ENCODE results near the gene PLTP. TPM values are rescaled to one million over a fixed set of nuclear protein-coding genes. Genes with fewer than 3 reads are reported as not detected.
A peak's percentile ranks its signal among the peaks of the same experiment; 100 is the strongest.
"Not testable (repeated sequence)": the region's sequence is repeated elsewhere in the genome, so short reads cannot be mapped to it uniquely, and the experiment has no call there.

PLTP gene
- total and polyA plus RNA-seq, 12 donors, result 126 to 1,158 (median 401) TPM

DNA sequence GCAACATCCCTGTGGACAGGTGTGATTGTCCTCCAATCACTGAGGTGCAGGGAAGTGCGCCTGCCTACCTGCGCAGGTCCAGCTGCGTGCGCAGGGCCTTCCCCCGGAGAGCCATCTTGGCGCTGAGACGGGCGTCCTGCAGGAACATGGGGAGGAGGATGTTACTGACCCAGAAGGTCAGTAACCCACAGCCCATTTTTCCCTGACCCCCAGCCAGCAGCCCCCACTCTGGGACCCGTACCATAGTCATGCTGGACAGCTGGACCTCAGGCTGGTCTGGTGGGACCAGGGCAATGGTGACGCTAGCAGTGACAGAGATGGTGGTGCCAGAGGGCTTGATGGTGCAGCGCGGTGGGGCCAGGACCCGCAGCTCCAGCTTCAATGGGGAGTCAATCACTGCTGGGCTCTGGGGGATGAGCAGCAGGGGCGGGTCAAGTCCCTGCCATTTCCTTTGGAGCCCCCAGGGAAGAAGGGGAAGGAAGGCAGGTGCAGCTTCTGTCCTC is 9.7 kb downstream of the PLTP start:
- DNase-seq, result no peak
- no peaks in the 10 kb centered on the region for H3K27me3 ChIP-seq
- no peak overlapping the region for H3K4me3 ChIP-seq
- H3K4me1 ChIP-seq (replicated peaks in 1 of 2), result peaks cover 8 to 16% of the 10 kb centered on the region in 2 donors
- intact Hi-C loops (cut with DNase I), result no loop called here
- 83 to 94% (median 92%) methylated on average over 4 to 14 of the region's 14 CpGs for WGBS, 4 donors
- H3K36me3 ChIP-seq (replicated peaks in 1 of 2), result peaks cover 0 to 93% of the 10 kb centered on the region in 2 donors
- peak in 1 of 2 donors; percentile 11 for TF ChIP-seq POLR2A (IDR thresholded peaks at IDR 0.05)
- TF ChIP-seq, protein P1, sequence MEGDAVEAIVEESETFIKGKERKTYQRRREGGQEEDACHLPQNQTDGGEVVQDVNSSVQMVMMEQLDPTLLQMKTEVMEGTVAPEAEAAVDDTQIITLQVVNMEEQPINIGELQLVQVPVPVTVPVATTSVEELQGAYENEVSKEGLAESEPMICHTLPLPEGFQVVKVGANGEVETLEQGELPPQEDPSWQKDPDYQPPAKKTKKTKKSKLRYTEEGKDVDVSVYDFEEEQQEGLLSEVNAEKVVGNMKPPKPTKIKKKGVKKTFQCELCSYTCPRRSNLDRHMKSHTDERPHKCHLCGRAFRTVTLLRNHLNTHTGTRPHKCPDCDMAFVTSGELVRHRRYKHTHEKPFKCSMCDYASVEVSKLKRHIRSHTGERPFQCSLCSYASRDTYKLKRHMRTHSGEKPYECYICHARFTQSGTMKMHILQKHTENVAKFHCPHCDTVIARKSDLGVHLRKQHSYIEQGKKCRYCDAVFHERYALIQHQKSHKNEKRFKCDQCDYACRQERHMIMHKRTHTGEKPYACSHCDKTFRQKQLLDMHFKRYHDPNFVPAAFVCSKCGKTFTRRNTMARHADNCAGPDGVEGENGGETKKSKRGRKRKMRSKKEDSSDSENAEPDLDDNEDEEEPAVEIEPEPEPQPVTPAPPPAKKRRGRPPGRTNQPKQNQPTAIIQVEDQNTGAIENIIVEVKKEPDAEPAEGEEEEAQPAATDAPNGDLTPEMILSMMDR (IDR thresholded peaks at IDR 0.05), result no peak
- peak overlapping the region in 3 of 5 donors; percentile 6 to 63 (median 47) for H3K27ac ChIP-seq
- no peaks in the 10 kb centered on the region for H3K9me3 ChIP-seq (replicated peaks in 1 of 3)

- WGBS, 4 donors, result 64 to 81% (median 79%) methylated on average over 6 of the region's 6 CpGs
- H3K27me3 ChIP-seq; H3K4me3 ChIP-seq; intact Hi-C loops (cut with DNase I); H3K9me3 ChIP-seq (replicated peaks in 1 of 3): not testable (repeated sequence)
- DNase-seq, result peak in 2 of 7 donors; percentile 63 to 69
- H3K36me3 ChIP-seq (replicated peaks in 1 of 2), result peaks cover 0 to 97% of the 10 kb centered on the region in 2 donors
- H3K27ac ChIP-seq, result peak overlapping the region in 2 of 5 donors; percentile 6 to 47
- H3K4me1 ChIP-seq (replicated peaks in 1 of 2), result peaks cover 8 to 16% of the 10 kb centered on the region in 2 donors
These were observed 10.6 kb downstream of the PLTP start for GRCh38 chr20:45901332-45901731.

DNA sequence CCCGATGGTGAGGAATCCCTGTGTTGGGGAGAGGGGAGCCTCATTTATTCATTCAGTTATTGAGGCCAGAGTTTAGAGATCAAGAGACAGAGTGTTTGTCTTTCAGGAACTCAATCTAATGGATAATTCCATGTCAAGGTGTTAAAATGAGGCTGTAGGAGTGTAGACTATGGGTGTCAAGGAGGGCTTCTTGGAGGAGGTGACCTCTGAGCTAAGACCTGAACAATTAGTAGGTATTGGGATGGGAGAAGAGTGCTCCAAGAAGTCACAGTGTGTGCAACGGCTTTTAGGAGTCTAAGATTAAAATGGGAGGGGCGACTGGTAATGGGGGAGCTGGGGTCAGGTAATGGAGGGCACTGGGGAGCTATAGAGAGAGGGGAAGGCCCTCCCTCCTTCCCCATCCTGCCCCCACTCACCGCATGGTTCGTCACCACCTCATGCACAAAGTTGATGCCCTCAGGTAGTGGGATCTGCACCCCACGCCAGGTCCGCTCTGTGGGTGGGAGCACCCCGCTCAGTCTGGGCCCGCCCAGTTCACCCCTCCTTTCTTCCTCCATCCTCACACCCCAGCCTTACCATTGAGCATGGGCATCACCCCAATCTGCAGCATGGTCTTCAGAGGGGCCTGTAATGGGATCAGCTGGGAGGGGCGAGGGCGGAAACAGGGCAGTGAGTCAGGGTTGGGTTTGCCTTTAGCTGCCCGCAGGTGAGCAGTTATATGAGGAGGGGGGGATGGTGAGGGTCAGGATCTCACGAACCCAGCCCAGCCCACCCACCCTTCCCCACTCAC is 12.7 kb downstream of the PLTP start:
- Histone ChIP-seq H3K9me3 (replicated peaks in 1 of 3) (no peaks in the 10 kb centered on the region), H3K27ac (no peak overlapping the region), H3K4me1 (replicated peaks in 1 of 2) (peaks cover 0 to 5% of the 10 kb centered on the region in 2 donors), H3K4me3 (no peak overlapping the region), H3K36me3 (replicated peaks in 1 of 2) (peaks cover 0 to 97% of the 10 kb centered on the region in 2 donors), H3K27me3 (no peaks in the 10 kb centered on the region)
- 84 to 88% (median 87%) methylated on average over 11 to 13 of the region's 13 CpGs for WGBS, 4 donors
- TF ChIP-seq, protein P1 (IDR thresholded peaks at IDR 0.05), result no peak
- no peak for TF ChIP-seq POLR2A (IDR thresholded peaks at IDR 0.05)
- DNase-seq, result no peak
- intact Hi-C loops (cut with DNase I), result loop anchor here (5.0 kb wide), 2 partner anchors 43 to 53 kb away; no protein-coding TSS in a partner anchor

DNA sequence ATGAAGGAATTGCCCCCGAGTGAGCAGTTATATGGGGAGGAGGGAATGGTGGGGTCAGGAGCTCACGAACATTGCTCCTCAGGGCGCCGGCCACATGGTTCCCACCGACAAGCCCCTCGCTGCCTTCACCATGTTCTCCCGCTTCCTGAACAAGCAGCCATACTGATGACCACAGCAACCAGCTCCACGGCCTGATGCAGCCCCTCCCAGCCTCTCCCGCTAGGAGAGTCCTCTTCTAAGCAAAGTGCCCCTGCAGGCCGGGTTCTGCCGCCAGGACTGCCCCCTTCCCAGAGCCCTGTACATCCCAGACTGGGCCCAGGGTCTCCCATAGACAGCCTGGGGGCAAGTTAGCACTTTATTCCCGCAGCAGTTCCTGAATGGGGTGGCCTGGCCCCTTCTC is 13.7 kb downstream of the PLTP start:
- Histone ChIP-seq H3K4me3 (no peak overlapping the region), H3K4me1 (replicated peaks in 1 of 2) (peaks cover 6 to 13% of the 10 kb centered on the region in 2 donors), H3K27ac (no peak overlapping the region), H3K27me3 (no peaks in the 10 kb centered on the region), H3K9me3 (replicated peaks in 1 of 3) (no peaks in the 10 kb centered on the region), H3K36me3 (replicated peaks in 1 of 2) (peaks cover 0 to 98% of the 10 kb centered on the region in 2 donors)
- intact Hi-C loops (cut with DNase I), result loop anchor here (5.0 kb wide), 2 partner anchors 44 to 54 kb away; no protein-coding TSS in a partner anchor
- TF ChIP-seq, protein P1 (IDR thresholded peaks at IDR 0.05), result no peak
- TF ChIP-seq POLR2A (IDR thresholded peaks at IDR 0.05), result no peak
- WGBS, 4 donors, result 80 to 87% (median 86%) methylated on average over 12 of the region's 12 CpGs
- DNase-seq, result no peak
